ENCODE measurements around the gene ATP9B.
"Not testable (repeated sequence)": the region's sequence is repeated elsewhere in the genome, so short reads cannot be mapped to it uniquely, and the experiment has no call there.

ATP9B gene

DNA sequence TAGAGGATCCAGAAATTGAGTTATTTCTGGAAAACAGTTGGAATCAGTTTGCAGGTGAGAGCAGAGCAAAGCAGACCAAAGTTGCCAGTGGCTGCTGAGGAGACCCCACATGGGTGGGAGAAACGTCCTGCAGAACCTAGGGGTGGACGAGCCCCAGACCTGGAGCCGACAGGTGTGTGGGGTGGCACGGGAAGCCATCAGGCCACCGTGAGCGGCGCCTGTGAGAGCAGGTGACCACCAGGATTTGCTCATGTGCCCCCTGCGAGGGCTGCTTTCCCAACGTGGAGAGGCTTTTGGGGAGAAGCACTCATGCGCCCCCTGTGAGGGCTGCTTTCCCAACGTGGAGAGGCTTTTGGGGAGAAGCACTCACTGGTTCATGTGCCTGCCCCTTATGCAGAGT, 209.7 kb downstream of the ATP9B start:
- TF ChIP-seq TAF1 (IDR thresholded peaks at IDR 0.05; ENCODE audit: low read depth, low read length) = no peak
- no peak for TF ChIP-seq POLR2AphosphoS5 (IDR thresholded peaks at IDR 0.05; ENCODE audit: low read depth, low read length)
- no peak for TF ChIP-seq PAX5 (IDR thresholded peaks at IDR 0.05; ENCODE audit: insufficient read depth, low read length, severe bottlenecking)
- no peak for TF ChIP-seq POU2F2 (IDR thresholded peaks at IDR 0.05; ENCODE audit: low read depth, low read length)
- TF ChIP-seq POLR2A (IDR thresholded peaks at IDR 0.05; ENCODE audit: low read depth, low read length) = no peak
- FAIRE-seq = no peak
- no peak for DNase-seq (ENCODE audit: insufficient read length, low spot score)

DNA sequence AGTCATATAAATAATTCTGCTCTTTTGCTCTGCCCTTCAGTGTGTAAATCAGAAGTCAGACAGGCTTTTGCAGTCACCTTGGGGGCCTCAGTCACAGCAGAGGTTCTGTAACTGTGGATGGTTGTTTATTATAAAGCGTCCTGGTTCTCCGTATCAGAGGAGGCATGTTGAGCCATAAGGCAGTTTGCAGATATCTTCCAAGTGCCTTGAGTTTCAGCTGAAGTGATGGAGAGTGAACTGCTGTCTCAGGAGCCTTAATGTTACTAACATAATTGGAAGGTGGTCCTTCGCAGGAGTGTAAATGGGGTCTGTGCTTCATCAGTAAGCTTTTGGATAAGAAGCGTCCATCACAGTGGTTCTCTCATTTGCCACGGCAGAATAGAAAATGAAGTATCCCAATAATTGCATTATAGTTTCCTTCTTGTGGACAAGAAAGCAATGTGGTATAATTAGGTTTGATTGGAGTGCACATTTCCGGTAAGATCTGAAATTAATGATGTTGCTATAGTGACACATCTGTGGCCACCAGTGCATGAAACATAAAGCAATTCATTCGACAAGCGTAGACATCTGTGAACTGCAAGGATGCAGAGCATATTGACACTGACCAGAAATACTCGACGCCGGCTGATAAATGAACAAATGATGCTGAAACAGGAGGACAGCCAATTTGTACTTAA, 214.1 kb downstream of the ATP9B start:
- FAIRE-seq = no peak
- TF ChIP-seq SPI1 (IDR thresholded peaks at IDR 0.05; ENCODE audit: low read depth, low read length) (no peak), POLR2AphosphoS5 (IDR thresholded peaks at IDR 0.05; ENCODE audit: low read depth, low read length) (no peak), POLR2A (IDR thresholded peaks at IDR 0.05; ENCODE audit: low read depth, low read length) (no peak), POU2F2 (IDR thresholded peaks at IDR 0.05; ENCODE audit: low read depth, low read length) (no peak), PAX5 (IDR thresholded peaks at IDR 0.05; ENCODE audit: insufficient read depth, low read length, severe bottlenecking) (no peak), TAF1 (IDR thresholded peaks at IDR 0.05; ENCODE audit: low read depth, low read length) (no peak)

DNA sequence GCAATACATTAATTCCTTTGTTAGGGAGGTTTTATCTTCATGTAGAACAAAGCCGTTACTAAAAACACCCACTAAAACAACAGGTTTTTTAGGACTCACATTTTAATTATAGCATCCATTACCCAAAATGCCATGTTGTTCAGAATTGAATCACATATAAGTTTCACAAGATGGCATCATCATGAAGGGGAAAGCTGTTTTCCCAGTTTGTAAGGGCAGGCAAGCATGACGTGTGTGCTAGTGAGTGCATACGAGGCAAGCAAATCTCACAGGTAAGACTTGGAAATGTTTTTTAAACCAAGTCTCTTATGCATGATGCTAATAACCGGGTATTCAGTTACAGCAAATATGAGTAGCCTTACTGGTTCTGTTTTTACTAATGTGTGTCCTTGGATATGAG, 214.7 kb downstream of the ATP9B start:
- no peak for FAIRE-seq
- TF ChIP-seq POU2F2 (IDR thresholded peaks at IDR 0.05; ENCODE audit: low read depth, low read length) = no peak
- no peak for TF ChIP-seq SPI1 (IDR thresholded peaks at IDR 0.05; ENCODE audit: low read depth, low read length)
- TF ChIP-seq TAF1 (IDR thresholded peaks at IDR 0.05; ENCODE audit: low read depth, low read length) = no peak
- TF ChIP-seq PAX5 (IDR thresholded peaks at IDR 0.05; ENCODE audit: insufficient read depth, low read length, severe bottlenecking) = no peak
- no peak for TF ChIP-seq POLR2AphosphoS5 (IDR thresholded peaks at IDR 0.05; ENCODE audit: low read depth, low read length)
- no peak for TF ChIP-seq POLR2A (IDR thresholded peaks at IDR 0.05; ENCODE audit: low read depth, low read length)
- DNase-seq (ENCODE audit: insufficient read length, low spot score) = no peak

More for the DNA sequence above, 214.1 kb downstream of the ATP9B start:
- DNase-seq (ENCODE audit: insufficient read length, low spot score) = no peak

DNA sequence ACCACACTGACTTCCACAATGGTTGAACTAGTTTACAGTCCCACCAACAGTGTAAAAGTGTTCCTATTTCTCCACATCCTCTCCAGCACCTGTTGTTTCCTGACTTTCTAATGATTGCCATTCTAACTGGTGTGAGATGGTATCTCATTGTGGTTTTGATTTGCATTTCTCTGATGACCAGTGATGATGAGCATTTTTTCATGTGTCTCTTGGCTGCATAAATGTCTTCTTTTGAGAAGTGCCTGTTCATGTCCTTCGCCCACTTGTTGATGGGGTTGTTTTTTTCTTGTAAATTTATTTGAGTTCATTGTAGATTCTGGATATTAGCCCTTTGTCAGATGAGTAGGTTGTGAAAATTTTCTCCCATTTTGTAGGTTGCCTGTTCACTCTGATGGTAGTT, 216.0 kb downstream of the ATP9B start:
- not testable (repeated sequence) for FAIRE-seq

DNA sequence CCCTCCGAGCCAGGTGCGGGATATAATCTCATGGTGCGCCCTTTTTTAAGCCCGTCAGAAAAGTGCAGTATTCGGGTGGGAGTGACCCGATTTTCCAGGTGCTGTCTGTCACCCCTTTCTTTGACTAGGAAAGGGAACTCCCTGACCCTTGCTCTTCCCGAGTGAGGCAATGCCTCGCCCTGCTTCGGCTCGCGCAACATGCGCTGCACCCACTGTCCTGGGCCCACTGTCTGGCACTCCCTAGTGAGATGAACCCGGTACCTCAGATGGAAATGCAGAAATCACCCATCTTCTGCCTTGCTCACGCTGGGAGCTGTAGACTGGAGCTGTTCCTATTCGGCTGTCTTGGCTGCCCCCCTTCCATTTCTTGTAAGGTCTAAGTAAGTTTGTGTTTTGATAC, 221.2 kb downstream of the ATP9B start:
- FAIRE-seq; DNase-seq (ENCODE audit: insufficient read length, low spot score): not testable (repeated sequence)

More for the DNA sequence above, 216.0 kb downstream of the ATP9B start:
- not testable (repeated sequence) for DNase-seq (ENCODE audit: insufficient read length, low spot score)

DNA sequence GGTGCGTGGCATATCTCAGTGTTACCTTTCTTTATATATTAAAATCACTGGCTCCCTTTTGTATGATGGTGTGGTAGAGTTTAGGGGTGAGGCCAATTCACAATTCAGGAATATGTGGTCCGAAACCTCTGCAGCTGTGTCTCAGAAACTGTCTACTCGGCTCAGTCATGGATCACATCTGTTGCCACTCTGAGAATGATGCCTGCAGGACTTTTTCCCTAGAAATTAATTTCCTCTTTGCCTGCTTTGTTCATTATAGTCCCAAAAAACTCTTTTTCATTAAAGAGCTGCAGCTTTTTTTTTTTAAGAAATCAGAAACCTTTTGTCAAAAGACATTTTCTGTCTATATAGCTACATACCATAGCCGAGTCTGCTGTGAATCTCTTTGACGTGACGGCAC, 221.7 kb downstream of the ATP9B start:
- DNase-seq (ENCODE audit: insufficient read length, low spot score) (no peak), FAIRE-seq (no peak)
- TF ChIP-seq POLR2A (IDR thresholded peaks at IDR 0.05; ENCODE audit: low read depth, low read length) (no peak), PAX5 (IDR thresholded peaks at IDR 0.05; ENCODE audit: insufficient read depth, low read length, severe bottlenecking) (no peak), SPI1 (IDR thresholded peaks at IDR 0.05; ENCODE audit: low read depth, low read length) (no peak), POU2F2 (IDR thresholded peaks at IDR 0.05; ENCODE audit: low read depth, low read length) (no peak), TAF1 (IDR thresholded peaks at IDR 0.05; ENCODE audit: low read depth, low read length) (no peak), POLR2AphosphoS5 (IDR thresholded peaks at IDR 0.05; ENCODE audit: low read depth, low read length) (no peak)

DNA sequence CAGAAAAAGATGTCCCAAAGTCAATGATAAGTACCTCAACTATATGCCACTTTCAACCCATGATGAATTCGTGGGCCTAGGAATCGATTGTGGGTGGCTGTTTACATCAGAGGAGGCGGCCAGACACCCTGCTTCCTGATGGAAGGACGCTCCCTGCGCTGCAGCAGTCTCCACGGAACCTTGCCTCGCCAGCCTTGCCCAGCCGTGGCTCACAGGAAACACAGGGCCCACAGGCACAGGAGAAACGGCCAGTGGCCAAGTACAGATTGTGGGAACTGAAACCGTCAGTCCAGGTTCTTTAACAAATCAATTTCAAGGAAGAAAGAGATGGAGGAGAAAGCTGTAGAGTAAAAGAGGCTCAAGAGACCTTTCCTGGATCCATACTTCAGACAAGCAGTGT, 225.0 kb downstream of the ATP9B start:
- FAIRE-seq = no peak

DNA sequence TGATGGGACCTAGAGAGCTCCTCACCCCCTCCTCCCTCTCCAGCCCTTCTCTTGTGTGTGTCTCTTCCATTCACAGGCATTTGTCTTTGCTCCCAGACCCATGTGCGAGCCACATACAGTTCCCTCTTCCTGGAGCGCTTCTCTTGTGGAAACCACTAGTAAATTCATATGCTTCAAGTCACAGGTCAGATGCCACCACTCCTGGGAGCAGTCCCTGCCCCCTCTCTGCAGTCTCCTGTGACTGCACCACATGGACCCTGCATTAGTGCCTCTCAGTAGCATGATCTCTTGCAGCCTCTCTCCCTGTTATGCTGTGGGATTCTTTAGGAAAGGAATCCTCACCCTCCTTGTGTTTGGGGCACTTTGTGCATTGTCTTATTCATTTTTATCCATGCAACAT, 230.1 kb downstream of the ATP9B start:
- TF ChIP-seq POLR2A (IDR thresholded peaks at IDR 0.05; ENCODE audit: low read depth, low read length) (no peak), POU2F2 (IDR thresholded peaks at IDR 0.05; ENCODE audit: low read depth, low read length) (no peak), POLR2AphosphoS5 (IDR thresholded peaks at IDR 0.05; ENCODE audit: low read depth, low read length) (no peak), SPI1 (IDR thresholded peaks at IDR 0.05; ENCODE audit: low read depth, low read length) (no peak), TAF1 (IDR thresholded peaks at IDR 0.05; ENCODE audit: low read depth, low read length) (no peak), PAX5 (IDR thresholded peaks at IDR 0.05; ENCODE audit: insufficient read depth, low read length, severe bottlenecking) (no peak)
- no peak for DNase-seq (ENCODE audit: insufficient read length, low spot score)
- no peak for FAIRE-seq

More for the DNA sequence above, 225.0 kb downstream of the ATP9B start:
- no peak for DNase-seq (ENCODE audit: insufficient read length, low spot score)
- no peak for TF ChIP-seq PAX5 (IDR thresholded peaks at IDR 0.05; ENCODE audit: insufficient read depth, low read length, severe bottlenecking)
- TF ChIP-seq SPI1 (IDR thresholded peaks at IDR 0.05; ENCODE audit: low read depth, low read length) = no peak
- no peak for TF ChIP-seq TAF1 (IDR thresholded peaks at IDR 0.05; ENCODE audit: low read depth, low read length)
- TF ChIP-seq POU2F2 (IDR thresholded peaks at IDR 0.05; ENCODE audit: low read depth, low read length) = no peak
- no peak for TF ChIP-seq POLR2AphosphoS5 (IDR thresholded peaks at IDR 0.05; ENCODE audit: low read depth, low read length)
- TF ChIP-seq POLR2A (IDR thresholded peaks at IDR 0.05; ENCODE audit: low read depth, low read length) = no peak

DNA sequence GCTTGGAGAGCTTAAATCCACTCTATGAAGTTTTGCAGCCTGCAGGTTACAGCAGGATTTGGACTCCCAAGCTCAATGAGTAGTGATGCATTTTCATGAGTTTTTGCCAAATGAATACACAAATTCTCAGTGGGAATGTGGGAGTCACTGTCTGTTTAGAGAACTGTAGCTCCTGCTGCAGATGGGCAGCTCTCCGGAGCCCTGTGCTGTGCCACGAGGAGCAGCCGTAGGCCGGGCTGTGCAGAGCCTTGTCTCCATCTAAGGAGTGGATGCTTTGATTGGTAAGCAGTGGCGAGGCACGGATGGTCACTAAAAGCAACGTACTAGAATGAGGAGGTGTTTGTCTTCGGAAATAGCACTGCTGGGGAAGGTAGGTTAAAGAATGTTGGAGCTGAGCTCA, 230.5 kb downstream of the ATP9B start:
- TF ChIP-seq SPI1 (IDR thresholded peaks at IDR 0.05; ENCODE audit: low read depth, low read length) (no peak), POLR2AphosphoS5 (IDR thresholded peaks at IDR 0.05; ENCODE audit: low read depth, low read length) (no peak), POLR2A (IDR thresholded peaks at IDR 0.05; ENCODE audit: low read depth, low read length) (no peak), TAF1 (IDR thresholded peaks at IDR 0.05; ENCODE audit: low read depth, low read length) (no peak), PAX5 (IDR thresholded peaks at IDR 0.05; ENCODE audit: insufficient read depth, low read length, severe bottlenecking) (no peak), POU2F2 (IDR thresholded peaks at IDR 0.05; ENCODE audit: low read depth, low read length) (no peak)
- DNase-seq (ENCODE audit: insufficient read length, low spot score) (no peak), FAIRE-seq (no peak)

DNA sequence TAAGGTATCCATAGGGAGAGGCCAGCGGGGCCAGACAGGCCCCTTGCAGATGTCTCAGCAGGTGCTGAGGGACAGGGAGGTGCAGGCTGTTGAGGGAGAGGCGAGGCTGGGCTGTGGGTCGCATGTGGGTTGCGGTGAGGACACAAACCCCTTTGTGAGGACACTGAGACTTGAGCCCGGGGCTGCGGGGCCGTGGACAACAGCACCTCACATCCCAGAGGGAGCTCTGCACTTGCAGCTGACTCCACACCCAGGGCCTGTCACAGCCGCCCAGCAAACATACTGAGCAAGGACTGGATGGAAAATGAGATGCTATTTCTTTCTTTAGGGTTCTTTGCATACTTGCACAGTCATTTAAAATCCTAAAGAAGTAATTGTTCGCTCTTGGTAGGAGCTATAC, 231.2 kb downstream of the ATP9B start:
- FAIRE-seq = no peak
- TF ChIP-seq TAF1 (IDR thresholded peaks at IDR 0.05; ENCODE audit: low read depth, low read length) (no peak), POLR2AphosphoS5 (IDR thresholded peaks at IDR 0.05; ENCODE audit: low read depth, low read length) (no peak), POU2F2 (IDR thresholded peaks at IDR 0.05; ENCODE audit: low read depth, low read length) (no peak), PAX5 (IDR thresholded peaks at IDR 0.05; ENCODE audit: insufficient read depth, low read length, severe bottlenecking) (no peak), SPI1 (IDR thresholded peaks at IDR 0.05; ENCODE audit: low read depth, low read length) (no peak), POLR2A (IDR thresholded peaks at IDR 0.05; ENCODE audit: low read depth, low read length) (no peak)
- DNase-seq (ENCODE audit: insufficient read length, low spot score) = no peak

Data from GM12891 (cell line).